HepG2 (cell line): ENCODE results near the gene TTLL1. TPM values are rescaled to one million over a fixed set of nuclear protein-coding genes. Genes with fewer than 3 reads are reported as not detected.
A peak's percentile ranks its signal among the peaks of the same experiment; 100 is the strongest.

Experiments
- ATF5 ChIP-seq: sonication (generic); formaldehyde crosslinking; IDR thresholded peaks from 2 replicates; pipeline ENCODE4 v1.4.0; 2020; ENCODE audit warnings: mild to moderate bottlenecking, low read depth, missing genetic modification reagents
- CTCF ChIP-seq: sonication (generic); formaldehyde crosslinking; IDR thresholded peaks from 2 replicates; pipeline ENCODE4 v1.5.0; 2020; ENCODE audit warnings: mild to moderate bottlenecking, missing genetic modification reagents, moderate library complexity
- EP300 ChIP-seq, 3 experiments: sonication (generic) in 1 of 3; formaldehyde crosslinking in 1 of 3; IDR thresholded peaks; 2 replicates each; pipeline versions ENCODE4 v1.5.1 to v1.6.1; 2011 to 2020; ENCODE audit warnings: low read depth in 2 of 3, low read length in 2 of 3, borderline replicate concordance in 1 of 3, improper control_type of control experiment in 1 of 3, mild to moderate bottlenecking in 1 of 3, missing genetic modification reagents in 1 of 3, moderate library complexity in 1 of 3
- ETV6 ChIP-seq: sonication (generic); formaldehyde crosslinking; conservative IDR thresholded peaks from 2 replicates; pipeline ENCODE4 v1.4.0; 2020; ENCODE audit warnings: missing genetic modification reagents
- FOXA1 ChIP-seq, 2 experiments: fragments of 450-650 bp in 1 of 2; sonication (generic) in 1 of 2; formaldehyde crosslinking in 1 of 2; IDR thresholded peaks; 2 replicates each; pipeline versions ENCODE4 v1.4.0 to v1.6.1; 2016 to 2020; ENCODE audit warnings: missing genetic modification reagents in 1 of 2
- HIC2 ChIP-seq: sonication (generic); formaldehyde crosslinking; IDR thresholded peaks from 2 replicates; pipeline ENCODE4 v1.9.0; 2022; ENCODE audit warnings: low read depth, missing genetic modification reagents
- MIER3 ChIP-seq: IDR thresholded peaks from 2 replicates; pipeline ENCODE4 v1.6.1; 2016; ENCODE audit warnings: missing compliant biosample characterization, borderline replicate concordance
- MYPOP ChIP-seq: sonication (generic); formaldehyde crosslinking; IDR thresholded peaks from 2 replicates; pipeline ENCODE4 v1.8.1; 2023; ENCODE audit warnings: mild to moderate bottlenecking, moderate library complexity, missing genetic modification reagents
- NCOA5 ChIP-seq: sonication (generic); formaldehyde crosslinking; IDR thresholded peaks from 2 replicates; pipeline ENCODE4 v1.4.0; 2020; ENCODE audit warnings: missing genetic modification reagents
- NR2F2 ChIP-seq: IDR thresholded peaks from 2 replicates; pipeline ENCODE4 v1.6.1; 2012; ENCODE audit warnings: low read depth, inconsistent platforms, borderline replicate concordance
- PITX1 ChIP-seq: sonication (generic); formaldehyde crosslinking; IDR thresholded peaks from 2 replicates; pipeline ENCODE4 v1.5.1; 2020; ENCODE audit warnings: mild to moderate bottlenecking, missing genetic modification reagents
- RBAK ChIP-seq: sonication (generic); formaldehyde crosslinking; IDR thresholded peaks from 2 replicates; pipeline ENCODE4 v1.5.1; 2020; ENCODE audit warnings: mild to moderate bottlenecking, missing genetic modification reagents
- ZNF18 ChIP-seq: sonication (generic); formaldehyde crosslinking; IDR thresholded peaks from 2 replicates; pipeline ENCODE4 v1.8.0; 2022; ENCODE audit warnings: mild to moderate bottlenecking, missing genetic modification reagents; ENCODE audit not compliant: insufficient replicate concordance
- ZNF557 ChIP-seq: sonication (generic); formaldehyde crosslinking; IDR thresholded peaks from 2 replicates; pipeline ENCODE4 v1.4.0; 2020; ENCODE audit warnings: missing genetic modification reagents
- ZNF563 ChIP-seq: sonication (generic); formaldehyde crosslinking; IDR thresholded peaks from 2 replicates; pipeline ENCODE4 v1.8.0; 2022; ENCODE audit warnings: mild to moderate bottlenecking, moderate library complexity, missing genetic modification reagents
- ZNF589 ChIP-seq: sonication (generic); formaldehyde crosslinking; conservative IDR thresholded peaks from 2 replicates; pipeline ENCODE4 v1.8.0; 2022; ENCODE audit warnings: mild to moderate bottlenecking, moderate library complexity, missing genetic modification reagents
- ZNF747 ChIP-seq: sonication (generic); formaldehyde crosslinking; IDR thresholded peaks from 2 replicates; pipeline ENCODE4 v1.8.1; 2023; ENCODE audit warnings: missing genetic modification reagents, mild to moderate bottlenecking, borderline replicate concordance
- ZZZ3 ChIP-seq: sonication (generic); formaldehyde crosslinking; IDR thresholded peaks from 2 replicates; pipeline ENCODE4 v1.4.0; 2020; ENCODE audit warnings: missing genetic modification reagents, mild to moderate bottlenecking, borderline replicate concordance
- polyA plus RNA-seq, 8 experiments: library from polyadenylated mRNA; depleted of rRNA in 3 of 8; stranded (reverse) in 7 of 8; unstranded in 1 of 8; fragments of >200 nt; fragmentation: Illumina TruSeq in 4 of 8; extraction: Trizol in 4 of 8; gene quantifications; 2 replicates each; pipeline versions ENCODE4 v1.2.1 to v1.2.3, GENCODE V29; 2011 to 2016; ENCODE audit warnings: low read depth in 4 of 8, missing spikeins in 1 of 8, mixed read lengths in 1 of 8; ENCODE audit not compliant: insufficient read depth in 1 of 8
- total RNA-seq, 5 experiments: library from RNA; depleted of rRNA; stranded (reverse); fragments of >200 nt; fragmentation: Illumina TruSeq; extraction: Trizol; gene quantifications; 2 replicates each; pipeline ENCODE4 v1.2.3, GENCODE V29; 2016; ENCODE audit warnings: low read depth in 1 of 5

TTLL1 gene
- total and polyA plus RNA-seq, 2 of the 13 experiments (the other 11 are each of a cell fraction or from before 2014, with no cell fraction given) = 1.6 to 5.3 TPM

GRCh38 chr22:42994917-42995562 is 94.2 kb downstream of the TTLL1 start (continued):
- TF ChIP-seq ETV6 (CRISPR knock-in tag) (no peak), ZNF747 (no peak), HIC2 (CRISPR knock-in tag) (peak; percentile 72), PITX1 (CRISPR knock-in tag) (peak; percentile 63; the same call in 1 of the 2 replicates), NR2F2 (peak; percentile 58; the same call in 1 of the 2 replicates), ATF5 (CRISPR knock-in tag) (0 out of 2 replicates have a peak, but pooled peaks have one; percentile 46), CTCF (CRISPR knock-in tag) (peak; percentile 20; the same call in 1 of the 2 replicates), RBAK (CRISPR knock-in tag) (no peak), ZNF589 (CRISPR knock-in tag) (no peak), MYPOP (CRISPR knock-in tag) (no peak), MIER3 (0 out of 2 replicates have a peak, but pooled peaks have one; percentile 34), ZZZ3 (CRISPR knock-in tag) (no peak), ZNF557 (CRISPR knock-in tag) (no peak), ZNF18 (CRISPR knock-in tag) (no peak), NCOA5 (CRISPR knock-in tag) (no peak), EP300 (IDR thresholded peaks at IDR 0.05; ENCODE audit: low read depth in 2 of 2, low read length in 2 of 2) (peak in 1 of 2 experiments; percentile 90; a peak in 2 of 4 replicates), EP300 (CRISPR knock-in tag; IDR thresholded peaks at IDR 0.05; ENCODE audit: borderline replicate concordance) (peak; percentile 83), FOXA1 (IDR thresholded peaks at IDR 0.05) (no peak), FOXA1 (CRISPR knock-in tag; IDR thresholded peaks at IDR 0.05) (peak; percentile 55), ZNF563 (CRISPR knock-in tag) (no peak)
